Fibroblast of lung (primary cell): Measurements from ENCODE around the gene PIK3IP1. TPM values are rescaled to one million over a fixed set of nuclear protein-coding genes. Genes with fewer than 3 reads are reported as not detected.

Source experiments
- DNase-seq, 2 donors: peaks; one replicate each; pipeline versions ENCODE4 v3.0.0 to v3.0.0-alpha.2; 2010; ENCODE audit warnings: low read depth in 2 of 2
- H2AFZ ChIP-seq: 2 replicates; pipeline ENCODE4 v1.5.1; 2012; ENCODE audit warnings: low read length, control low read depth, inconsistent platforms
- H3K27ac ChIP-seq: 2 replicates; pipeline ENCODE4 v1.5.1; 2011; ENCODE audit warnings: low read length, control low read depth; ENCODE audit not compliant: insufficient read depth
- H3K27me3 ChIP-seq: 2 replicates; pipeline ENCODE4 v1.5.1; 2011; ENCODE audit warnings: mild to moderate bottlenecking, low read length; ENCODE audit not compliant: control insufficient read depth, insufficient read depth
- H3K36me3 ChIP-seq: 2 replicates; pipeline ENCODE4 v1.5.1; 2011; ENCODE audit warnings: low read length; ENCODE audit not compliant: control insufficient read depth, insufficient read depth
- H3K4me1 ChIP-seq: 2 replicates; pipeline ENCODE4 v1.5.1; 2011; ENCODE audit warnings: low read length; ENCODE audit not compliant: control insufficient read depth, insufficient read depth; ENCODE audit errors: extremely low read depth
- H3K4me2 ChIP-seq: 2 replicates; pipeline ENCODE4 v1.5.1; 2011; ENCODE audit warnings: low read length, control low read depth; ENCODE audit not compliant: insufficient read depth; ENCODE audit errors: extremely low read depth
- H3K4me3 ChIP-seq, 4 experiments: fragments of 200-600 bp in 1 of 4; sonication (generic) in 1 of 4; replicated peaks in 1 of 4; 2 replicates each; pipeline ENCODE4 v1.5.1; 2011 to 2016; ENCODE audit warnings: low read length in 4 of 4, low read depth in 3 of 4, mild to moderate bottlenecking in 3 of 4, control low read depth in 2 of 4, inconsistent platforms in 1 of 4, mixed read lengths in 1 of 4; ENCODE audit not compliant: insufficient read depth in 1 of 4; ENCODE audit errors: control extremely low read depth in 1 of 4
- H3K79me2 ChIP-seq: 2 replicates; pipeline ENCODE4 v1.5.1; 2012; ENCODE audit warnings: mild to moderate bottlenecking, low read length, inconsistent platforms; ENCODE audit not compliant: control insufficient read depth, insufficient read depth
- H3K9ac ChIP-seq: 2 replicates; pipeline ENCODE4 v1.5.1; 2011; ENCODE audit warnings: mild to moderate bottlenecking, low read length, control low read depth; ENCODE audit not compliant: insufficient read depth
- H3K9me3 ChIP-seq: 2 replicates; pipeline ENCODE4 v1.5.1; 2012; ENCODE audit warnings: low read depth, low read length; ENCODE audit not compliant: control insufficient read depth, insufficient read depth
- H4K20me1 ChIP-seq: 2 replicates; pipeline ENCODE4 v1.5.1; 2011; ENCODE audit warnings: low read length; ENCODE audit not compliant: control insufficient read depth, insufficient read depth; ENCODE audit errors: extremely low read depth
- CTCF ChIP-seq, 2 donors: IDR thresholded peaks in 1 of 2; conservative IDR thresholded peaks in 1 of 2; 1 replicate in 1 of 2; 2 replicates in 1 of 2; pipeline ENCODE4 v1.5.1; 2011 to 2012; ENCODE audit warnings: low read length in 2 of 2, control low read depth in 1 of 2, inconsistent platforms in 1 of 2, low read depth in 1 of 2, mild to moderate bottlenecking in 1 of 2
- EZH2 ChIP-seq: IDR thresholded peaks from 2 replicates; pipeline ENCODE4 v1.5.1; 2012; ENCODE audit warnings: low read length, control low read depth, mild to moderate bottlenecking; ENCODE audit errors: missing control alignments
- polyA minus RNA-seq: library from RNA; depleted of rRNA, polyadenylated mRNA; stranded (reverse); fragments of >200 nt; gene quantifications from 2 replicates; pipeline ENCODE4 v1.2.3, GENCODE V29; 2011; ENCODE audit warnings: low replicate concordance
- polyA plus RNA-seq, 2 donors: library from polyadenylated mRNA; depleted of rRNA in 1 of 2; stranded (reverse) in 1 of 2; unstranded in 1 of 2; fragments of >200 nt; gene quantifications; 2 replicates each; pipeline ENCODE4 v1.2.1, GENCODE V29; 2011 to 2012; ENCODE audit warnings: missing spikeins in 1 of 2
- total RNA-seq: library from RNA; depleted of rRNA; stranded (reverse); fragments of >200 nt; gene quantifications from 2 replicates; pipeline ENCODE4 v1.2.1, GENCODE V29; 2014

The PIK3IP1 gene
- total RNA-seq (32.4 and 81.6 TPM in 2 replicates), polyA plus RNA-seq (18.1 and 32.1 TPM in 2 replicates), polyA minus RNA-seq (6.7 and 11.5 TPM in 2 replicates)
- polyA plus RNA-seq (2012): 15.5 and 25.4 TPM in 2 replicates

GRCh38 chr22:31292236-31292989 is at the start of gene PIK3IP1:
Gene PIK3IP1, minus strand, starts transcription at chr22:31292488. Its CDS starts 144 bp downstream, at chr22:31292344.
- DNase-seq: peak; percentile 84 to 89
- peaks cover 11% of the 10 kb centered on the region for H3K36me3 ChIP-seq
- peak within 1 kb of the TSS; percentile 89 for H3K27ac ChIP-seq
- no peaks in the 10 kb centered on the region for H3K27me3 ChIP-seq
- no peaks in the 10 kb centered on the region for H4K20me1 ChIP-seq
- H2AFZ ChIP-seq: peak within 1 kb of the TSS; percentile 74
- peak within 1 kb of the TSS; percentile 51 for H3K9ac ChIP-seq
- peak within 1 kb of the TSS; percentile 55 to 100 (median 79) for H3K4me3 ChIP-seq
- H3K4me1 ChIP-seq: peaks cover 7% of the 10 kb centered on the region
- H3K9me3 ChIP-seq: no peaks in the 10 kb centered on the region
- H3K4me2 ChIP-seq: peak within 1 kb of the TSS; percentile 95
- peaks cover 2% of the 10 kb centered on the region for H3K79me2 ChIP-seq
- TF ChIP-seq CTCF (conservative IDR thresholded peaks at IDR 0.05 in 1 of 2, IDR thresholded peaks at IDR 0.05 in 1 of 2; ENCODE audit: low read depth in 1 of 2, low read length in 2 of 2) (peak; percentile 48 to 63), EZH2 (no peak)

- peaks cover 13% of the 10 kb centered on the region for H3K36me3 ChIP-seq
- H3K4me3 ChIP-seq: no peak overlapping the region
- H3K9me3 ChIP-seq: no peaks in the 10 kb centered on the region
- H3K27me3 ChIP-seq: no peaks in the 10 kb centered on the region
- no peaks in the 10 kb centered on the region for H4K20me1 ChIP-seq
- H3K4me2 ChIP-seq: no peak overlapping the region
- H2AFZ ChIP-seq: no peak overlapping the region
- no peak overlapping the region for H3K9ac ChIP-seq
- H3K4me1 ChIP-seq: peaks cover 12% of the 10 kb centered on the region
- H3K27ac ChIP-seq: no peak overlapping the region
- H3K79me2 ChIP-seq: no peaks in the 10 kb centered on the region
- TF ChIP-seq CTCF (conservative IDR thresholded peaks at IDR 0.05 in 1 of 2, IDR thresholded peaks at IDR 0.05 in 1 of 2; ENCODE audit: low read depth in 1 of 2, low read length in 2 of 2): no peak
- TF ChIP-seq EZH2: no peak
- no peak for DNase-seq
These were observed 49.2 kb upstream of the PIK3IP1 start for GRCh38 chr22:31341386-31342088.

- no peaks in the 10 kb centered on the region for H3K27me3 ChIP-seq
- no peak overlapping the region for H3K27ac ChIP-seq
- no peak for TF ChIP-seq CTCF (conservative IDR thresholded peaks at IDR 0.05 in 1 of 2, IDR thresholded peaks at IDR 0.05 in 1 of 2; ENCODE audit: low read depth in 1 of 2, low read length in 2 of 2)
- no peak for TF ChIP-seq EZH2
- H3K4me2 ChIP-seq: no peak overlapping the region
- no peak overlapping the region for H2AFZ ChIP-seq
- H3K4me1 ChIP-seq: peaks cover 12% of the 10 kb centered on the region
- H3K36me3 ChIP-seq: peaks cover 13% of the 10 kb centered on the region
- H3K9ac ChIP-seq: no peak overlapping the region
- no peaks in the 10 kb centered on the region for H3K9me3 ChIP-seq
- no peak for DNase-seq
- no peaks in the 10 kb centered on the region for H3K79me2 ChIP-seq
- no peak overlapping the region for H3K4me3 ChIP-seq
- no peaks in the 10 kb centered on the region for H4K20me1 ChIP-seq
These were observed 48.5 kb upstream of the PIK3IP1 start for GRCh38 chr22:31340765-31341247.
